HG02938 (cell line): Measurements from ENCODE around the gene BRAF.
A peak's percentile ranks its signal among the peaks of the same experiment; 100 is the strongest.
"Not testable (repeated sequence)": the region's sequence is repeated elsewhere in the genome, so short reads cannot be mapped to it uniquely, and the experiment has no call there.

Source experiments
- ATAC-seq: cut with Tn5 transposase; IDR thresholded peaks from one replicate; pipeline ENCODE4 v1.9.1; 2021; ENCODE audit warnings: mild to moderate bottlenecking, moderate library complexity; ENCODE audit not compliant: unreplicated experiment

Gene BRAF

DNA sequence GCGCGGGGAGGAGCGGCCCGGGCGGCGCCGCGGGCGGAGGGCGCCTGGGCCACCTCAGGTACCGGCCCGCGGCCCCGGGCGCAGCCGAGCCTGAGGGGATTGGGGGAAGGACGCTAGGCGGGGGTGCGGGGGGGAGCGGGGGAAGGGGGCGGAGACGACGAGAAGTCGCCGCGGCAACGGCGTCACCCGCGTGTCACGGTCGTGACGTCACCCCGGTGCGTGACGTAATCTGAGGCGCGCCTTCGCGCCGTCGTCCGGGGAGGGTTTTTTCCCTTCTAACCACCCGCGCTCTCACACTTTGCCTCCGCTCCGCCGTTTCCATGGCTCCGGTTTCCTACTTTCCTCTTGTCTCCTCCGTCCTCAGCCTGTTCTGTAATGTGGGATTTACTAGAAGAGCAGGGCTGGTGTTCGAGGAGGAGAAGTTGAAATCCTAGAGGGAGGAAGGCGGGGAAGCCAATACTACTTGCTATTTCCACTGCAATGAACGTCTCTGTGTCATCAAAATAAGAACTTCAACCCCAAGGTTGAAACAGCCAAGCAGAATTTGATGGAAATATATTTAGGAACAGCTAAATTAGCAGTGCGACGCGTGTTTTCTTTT is at the start of gene BRAF:
BRAF (minus strand) TSS at position 109 of the 601 bp plus-strand sequence. CDS start 226 bp downstream, outside the sequence.
- ATAC-seq, result peak; percentile 36

DNA sequence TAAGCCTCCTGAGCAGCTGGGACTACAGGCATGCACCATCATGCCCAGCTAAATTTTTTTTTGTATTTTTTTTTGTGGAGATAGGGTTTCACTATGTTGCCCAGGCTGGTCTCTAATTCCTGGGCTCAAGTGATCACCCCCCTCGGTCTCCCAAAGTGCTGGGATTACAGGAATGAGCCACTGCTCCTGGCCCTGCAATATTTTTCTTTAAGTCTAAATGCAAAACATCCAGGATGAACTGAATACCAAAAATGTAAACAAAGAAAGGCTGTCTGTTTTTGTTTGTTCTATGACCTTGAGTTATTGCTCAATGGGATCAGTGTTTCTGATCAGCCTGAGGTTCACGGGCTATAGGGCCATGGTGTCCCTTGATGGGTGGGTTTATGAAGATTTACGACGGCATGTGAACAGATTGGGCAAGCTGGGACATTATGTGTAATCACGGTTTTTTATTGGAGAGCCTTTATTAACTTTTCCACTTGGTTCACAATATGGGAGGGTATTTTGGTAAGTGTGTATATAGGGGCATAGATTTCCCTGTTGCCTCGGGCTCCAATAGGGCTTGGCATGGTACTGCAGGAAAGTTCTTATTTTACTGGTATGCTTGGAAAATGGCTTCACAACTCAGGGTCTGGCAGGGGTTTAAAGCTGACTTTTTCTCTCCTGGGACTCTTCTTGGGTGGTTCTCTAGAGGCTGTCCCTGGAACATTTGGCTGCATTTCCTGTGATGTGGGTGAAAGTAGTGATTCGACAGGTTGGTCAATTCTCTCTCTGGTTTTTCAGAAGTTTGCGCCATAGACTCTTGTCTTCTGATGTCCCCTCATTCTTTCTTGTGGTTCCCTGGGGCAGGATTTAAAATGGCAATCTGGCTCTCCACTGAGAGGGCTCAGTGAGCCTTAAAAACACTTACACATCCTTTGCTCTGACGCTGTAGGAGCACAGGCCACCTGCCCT is 48.4 kb upstream of the BRAF start:
- no peak for ATAC-seq

DNA sequence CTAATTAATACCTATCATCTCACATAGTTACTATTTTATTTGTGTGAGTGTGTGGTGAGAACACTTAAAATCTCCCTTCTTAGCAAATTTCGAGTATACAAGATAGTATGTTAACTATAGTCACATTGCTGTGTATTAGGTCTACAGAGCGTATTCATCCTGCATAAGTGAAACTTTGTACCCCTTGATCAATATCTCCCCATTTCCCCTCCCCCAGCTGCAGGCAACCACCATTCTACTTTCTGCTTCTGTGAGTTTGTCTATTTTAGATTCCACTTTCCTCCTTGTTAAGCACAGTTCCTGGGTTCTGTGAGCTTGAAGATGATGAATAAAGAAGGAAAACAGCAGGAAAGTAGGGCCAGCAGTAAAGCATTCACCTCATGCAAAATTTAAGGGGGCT is 47.6 kb upstream of the BRAF start:
- ATAC-seq, result no peak

DNA sequence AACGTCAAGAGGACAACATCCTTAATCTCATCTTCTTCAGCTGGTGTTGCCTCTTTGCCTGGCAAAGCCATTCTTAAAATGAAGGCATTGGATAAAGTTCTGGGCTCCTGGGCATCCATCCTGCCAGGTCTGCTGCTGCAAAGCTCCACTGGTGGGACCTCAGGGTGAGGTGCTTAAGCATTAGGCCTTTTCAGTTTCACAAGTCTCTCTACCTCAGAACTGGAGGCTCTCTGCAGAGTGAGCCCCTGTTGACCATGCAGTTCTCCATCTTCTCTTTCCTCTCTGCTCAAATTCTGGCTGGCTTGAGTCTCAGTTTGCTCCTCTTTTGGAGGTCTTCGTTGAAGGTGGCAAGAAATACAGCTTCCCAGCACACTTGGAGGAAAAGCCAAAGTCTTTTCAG is 42.7 kb upstream of the BRAF start:
- ATAC-seq, result no peak

DNA sequence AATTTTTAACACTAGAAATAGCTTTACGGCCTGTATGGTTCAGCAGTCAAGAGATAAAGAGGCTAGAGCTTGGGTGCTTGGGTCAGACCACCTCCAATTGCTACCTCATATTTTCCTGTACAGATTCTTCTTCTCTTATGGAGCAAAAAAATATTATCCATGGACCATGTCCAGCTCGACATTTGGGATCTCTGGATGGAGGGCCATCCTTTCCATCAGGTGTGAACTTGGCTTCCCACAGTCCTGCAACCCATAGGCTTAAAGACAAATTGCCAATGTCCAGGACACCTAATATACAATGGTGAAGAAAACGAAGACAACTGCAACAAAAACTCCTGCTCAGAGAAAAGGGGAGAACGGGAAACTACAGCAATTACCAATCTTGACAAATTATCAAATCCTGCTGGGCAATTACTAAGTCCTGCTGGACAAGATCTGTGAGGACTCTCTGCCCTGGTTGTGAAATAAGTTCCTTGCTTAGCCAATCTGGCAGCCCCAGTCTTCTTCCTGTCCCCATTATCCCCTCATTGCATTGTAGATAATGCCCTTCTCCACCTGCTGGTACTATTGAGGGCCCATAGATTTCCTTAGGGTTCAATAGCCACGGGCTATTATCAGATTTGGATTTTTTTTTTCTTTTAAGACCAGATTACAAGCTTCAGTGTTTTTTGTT is 42.0 kb upstream of the BRAF start:
- no peak for ATAC-seq

DNA sequence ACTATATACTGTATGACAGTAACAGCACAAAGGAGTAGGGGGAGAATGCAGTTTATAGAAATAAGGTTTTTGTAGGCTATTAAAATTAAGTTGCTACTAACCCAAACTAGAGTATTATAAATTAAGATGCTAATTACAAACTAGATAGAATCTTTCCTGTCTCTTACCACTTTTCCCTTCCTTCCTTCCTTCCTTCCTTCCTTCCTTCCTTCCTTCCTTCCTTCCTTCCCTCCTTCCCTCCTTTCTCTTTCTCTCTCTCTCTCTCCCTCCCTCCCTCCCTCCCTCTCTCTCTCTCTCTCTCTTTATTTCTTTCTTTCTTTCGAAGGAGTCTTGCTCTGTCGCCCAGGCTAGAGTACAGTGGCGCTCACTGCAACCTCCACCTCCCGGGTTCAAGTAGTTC is 36.4 kb upstream of the BRAF start:
- no peak for ATAC-seq

DNA sequence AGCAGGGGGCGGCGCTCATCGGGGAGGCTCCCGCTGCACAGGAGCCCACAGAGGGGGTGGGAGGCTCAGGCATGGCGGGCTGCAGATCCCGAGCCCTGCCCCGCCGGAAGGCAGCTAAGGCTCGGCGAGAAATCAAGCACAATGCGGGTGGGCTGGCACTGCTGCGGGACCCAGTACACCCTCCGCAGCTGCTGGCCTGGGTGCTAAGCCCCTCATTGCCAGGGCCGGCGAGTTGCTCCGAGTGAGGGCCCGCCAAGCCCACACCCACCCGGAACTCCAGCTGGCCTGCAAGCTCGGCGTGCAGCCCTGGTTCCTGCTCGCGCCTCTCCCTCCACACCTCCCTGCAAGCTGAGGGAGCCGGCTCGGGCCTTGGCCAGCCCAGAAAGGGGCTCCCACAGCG is 32.3 kb upstream of the BRAF start:
- not testable (repeated sequence) for ATAC-seq

DNA sequence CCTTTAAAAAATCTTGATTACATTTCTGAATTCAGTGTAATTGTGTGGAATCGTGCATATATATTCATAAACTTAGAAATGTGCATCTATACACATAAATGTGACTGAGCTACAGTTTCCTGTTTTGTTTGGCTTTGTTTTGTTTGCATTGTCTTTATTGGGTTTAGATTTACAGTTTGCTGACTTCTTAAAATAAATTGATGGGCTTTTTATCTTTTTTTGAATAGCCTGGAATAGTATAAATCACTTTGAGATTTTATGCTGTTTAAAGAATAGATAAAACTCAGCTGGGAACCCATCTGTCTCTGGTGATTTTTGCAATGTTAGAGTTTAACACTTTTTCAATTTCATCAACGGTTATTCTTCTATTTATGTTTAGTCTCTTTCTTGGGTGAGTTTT is 21.2 kb upstream of the BRAF start:
- no peak for ATAC-seq

DNA sequence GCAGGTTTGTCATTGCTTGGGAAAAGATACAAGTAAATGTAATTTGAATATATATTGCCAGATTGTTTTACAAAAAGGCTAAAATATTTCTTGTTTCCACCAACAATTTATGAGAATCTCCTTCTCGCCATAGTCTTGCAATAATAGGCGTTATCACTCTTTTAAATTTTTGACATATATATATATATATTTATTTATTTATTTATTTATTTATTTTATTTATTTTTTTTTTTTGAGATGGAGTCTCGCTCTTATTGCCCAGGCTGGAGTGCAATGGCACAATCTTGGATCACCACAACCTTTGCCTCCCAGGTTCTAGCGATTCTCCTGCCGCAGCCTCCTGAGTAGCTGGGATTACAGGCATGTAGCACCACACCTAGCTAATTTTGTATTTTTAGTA is 17.5 kb upstream of the BRAF start:
- not testable (repeated sequence) for ATAC-seq

DNA sequence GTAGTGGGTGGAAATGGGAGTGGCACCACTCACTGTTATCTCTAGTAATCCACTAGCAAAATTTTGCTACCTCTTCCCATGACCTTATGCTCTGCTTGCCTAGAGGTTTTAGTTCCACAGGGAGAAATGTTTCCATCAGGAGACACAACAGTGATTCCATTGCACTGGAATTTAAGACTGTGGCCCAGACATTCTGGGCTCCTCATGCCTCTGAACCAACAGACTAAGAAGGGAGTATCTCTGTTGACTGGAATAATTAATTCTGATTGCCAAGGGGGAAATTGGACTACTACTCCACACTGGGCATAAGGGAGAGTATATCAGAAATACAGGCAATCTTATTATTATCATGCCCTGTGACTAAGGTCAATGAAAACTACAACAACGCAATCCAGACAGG is 16.2 kb upstream of the BRAF start:
- no peak for ATAC-seq

DNA sequence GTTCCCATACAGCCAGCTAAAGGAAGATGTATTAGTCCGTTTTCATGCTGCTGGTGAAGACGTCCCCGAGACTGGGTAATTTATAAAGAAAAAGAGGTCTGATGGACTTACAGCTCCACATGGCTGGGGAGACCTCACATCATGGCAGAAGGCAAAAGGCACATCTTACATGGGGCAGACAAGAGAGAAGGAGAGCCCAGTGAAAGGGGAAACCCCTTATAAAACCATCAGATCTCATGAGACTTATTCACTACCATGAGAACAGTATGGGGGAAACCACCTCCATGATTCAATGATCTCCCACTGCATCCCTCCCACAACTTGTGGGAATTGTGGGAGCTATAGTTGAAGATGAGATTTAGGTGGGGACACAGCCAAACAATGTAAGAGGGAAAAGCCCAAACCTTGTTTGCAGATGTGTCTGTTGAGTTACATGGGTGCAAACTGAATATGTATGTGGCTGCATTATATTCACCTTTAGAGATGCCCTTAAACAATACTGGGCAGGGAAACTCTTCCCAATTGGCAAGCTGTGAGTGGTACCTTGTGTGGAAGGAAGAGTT is 13.1 kb upstream of the BRAF start:
- ATAC-seq, result no peak

DNA sequence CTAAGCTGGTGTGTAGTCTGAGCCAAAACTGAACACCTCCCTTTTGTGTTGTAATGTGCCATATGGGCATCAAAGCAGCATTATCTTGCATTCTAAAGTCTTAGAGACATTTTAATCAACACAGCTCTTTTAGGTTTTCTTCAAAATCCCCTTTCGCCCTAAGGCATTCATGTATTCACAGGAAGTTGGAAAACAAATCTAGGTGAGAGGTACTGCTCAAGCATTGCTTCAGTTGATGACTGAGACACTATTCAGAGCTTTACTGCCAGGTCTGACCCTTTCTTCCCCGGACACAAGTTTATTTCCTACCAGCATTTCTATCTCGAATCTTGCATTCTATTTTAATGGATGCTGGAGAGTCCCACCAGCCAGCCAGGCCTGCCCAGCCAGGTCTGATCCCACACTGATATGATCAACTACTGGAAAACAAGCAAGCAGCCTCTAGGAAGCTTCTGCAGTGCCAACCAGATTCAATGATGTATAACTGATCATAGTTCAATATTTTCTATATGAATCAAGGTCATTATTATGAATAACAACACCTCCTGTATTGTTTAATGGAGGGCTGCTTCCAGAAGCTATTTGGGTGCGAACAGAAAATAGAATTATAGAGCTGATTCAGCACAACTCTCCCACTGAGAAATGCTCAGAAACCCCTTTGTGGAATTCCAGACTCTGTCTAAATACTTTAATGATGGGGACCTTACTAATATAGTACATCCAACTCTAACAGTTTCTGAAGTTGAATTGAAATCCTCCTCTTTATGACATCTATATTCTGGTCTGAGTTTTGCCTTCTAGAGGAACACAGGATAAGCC is 4.0 kb upstream of the BRAF start:
- no peak for ATAC-seq

DNA sequence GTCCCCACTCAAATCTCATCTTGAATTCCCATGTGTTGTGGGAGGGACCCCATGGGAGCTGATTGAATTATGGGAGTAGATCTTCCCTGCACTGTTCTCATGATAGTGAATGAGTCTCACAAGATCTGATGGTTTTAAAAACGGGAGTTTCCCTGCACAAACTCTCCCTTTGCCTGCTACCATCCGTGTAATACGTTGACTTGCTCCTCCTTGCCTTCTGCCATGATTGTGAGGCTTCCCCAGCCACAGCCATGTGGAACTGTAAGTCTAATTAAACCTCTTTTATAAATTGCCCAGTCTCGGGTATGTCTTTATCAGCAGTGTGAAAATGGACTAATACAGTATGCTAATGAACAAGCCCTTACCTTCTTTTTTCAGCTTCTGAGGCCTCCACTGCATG is 3.2 kb upstream of the BRAF start:
- not testable (repeated sequence) for ATAC-seq

DNA sequence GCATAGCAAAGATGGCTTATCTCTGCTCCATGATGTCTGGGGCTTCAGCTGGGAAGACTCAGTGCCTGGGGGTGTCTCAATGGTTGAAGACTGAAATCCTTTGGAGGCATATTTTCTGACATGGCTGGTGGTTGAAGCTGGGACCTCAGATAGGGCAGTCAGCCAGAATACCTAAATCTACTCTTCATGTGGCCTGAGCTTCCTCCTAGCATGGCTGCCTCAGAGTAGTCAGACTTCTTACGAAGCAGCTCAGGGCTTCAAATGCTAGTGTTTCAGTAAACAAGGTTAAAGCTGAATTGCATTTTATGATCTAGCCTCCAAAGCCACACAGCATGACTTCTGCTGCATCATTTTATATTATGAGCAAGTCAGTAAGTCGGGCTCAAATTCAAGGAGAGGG is 2.6 kb upstream of the BRAF start:
- ATAC-seq, result no peak

DNA sequence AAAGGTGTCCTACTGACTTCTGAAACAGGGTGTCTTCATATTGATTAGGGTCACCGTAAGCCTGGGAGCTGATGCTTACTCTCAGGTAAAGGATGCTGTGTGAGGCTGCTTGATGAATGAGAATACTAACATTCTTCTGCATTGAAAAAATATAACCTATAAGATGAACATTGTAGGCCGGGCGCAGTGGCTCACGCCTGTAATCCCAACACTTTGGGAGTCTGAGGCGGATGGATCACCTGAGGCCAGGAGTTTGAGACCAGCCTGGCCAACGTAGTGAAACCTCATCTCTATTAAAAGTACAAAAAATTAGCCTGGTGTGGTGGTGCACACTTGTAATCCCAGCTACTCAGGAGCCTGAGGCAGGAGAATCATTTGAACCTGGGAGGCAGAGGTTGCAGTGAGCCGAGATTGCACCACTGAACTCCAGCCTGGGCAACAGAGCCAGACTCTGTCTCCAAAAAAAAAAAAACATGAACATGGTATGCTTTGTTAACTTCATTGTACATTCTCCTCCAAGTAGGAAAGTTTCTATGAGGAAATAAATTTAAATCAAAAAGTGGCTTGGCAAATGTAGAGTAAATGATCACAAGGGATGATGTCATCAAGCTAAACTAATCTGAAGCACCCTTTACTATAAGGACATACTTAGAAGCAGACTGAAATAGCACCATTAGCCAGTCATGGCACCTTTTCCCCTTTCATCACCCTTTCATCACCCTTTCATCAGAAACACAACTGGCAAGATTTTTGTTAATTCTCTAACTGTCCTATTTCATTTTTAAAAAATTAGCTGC is 1.5 kb upstream of the BRAF start:
- ATAC-seq, result no peak

DNA sequence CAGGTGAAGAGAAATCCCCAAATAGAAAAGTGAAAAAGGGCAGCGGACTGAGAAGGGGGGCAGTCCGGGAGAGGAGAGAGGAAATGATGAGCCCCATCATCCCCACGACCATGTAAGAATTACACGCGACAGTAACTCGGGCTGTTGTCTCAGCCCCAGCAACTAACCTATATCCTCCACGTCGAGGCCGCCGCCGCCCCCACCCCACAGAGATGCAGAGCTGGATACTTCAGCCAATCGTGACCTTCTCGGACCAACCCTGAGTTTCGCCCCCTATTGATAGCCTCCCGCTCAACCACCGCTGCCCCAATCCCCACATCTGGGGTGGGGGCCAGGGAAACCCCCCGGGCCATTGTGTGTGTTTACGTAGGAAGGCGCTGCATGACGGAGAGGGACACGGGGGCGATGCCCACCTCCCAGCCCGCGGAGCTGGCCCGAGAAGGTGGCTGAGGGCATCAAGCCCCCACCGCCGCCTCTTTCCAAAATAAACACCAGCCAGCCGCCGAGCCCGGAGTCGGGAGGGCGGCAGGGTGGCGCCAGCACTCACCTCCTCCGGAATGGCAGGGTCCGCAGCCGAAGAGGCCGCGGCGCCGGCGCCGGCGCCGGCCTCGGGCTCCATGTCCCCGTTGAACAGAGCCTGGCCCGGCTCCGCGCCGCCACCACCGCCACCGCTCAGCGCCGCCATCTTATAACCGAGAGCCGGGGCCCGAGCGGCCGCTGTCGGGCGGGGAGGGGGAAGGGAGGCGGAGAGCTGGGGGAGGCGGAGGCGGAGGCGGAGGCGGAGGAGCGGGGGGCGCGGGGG is 509 bp downstream of the BRAF start:
- ATAC-seq, result peak; percentile 88

DNA sequence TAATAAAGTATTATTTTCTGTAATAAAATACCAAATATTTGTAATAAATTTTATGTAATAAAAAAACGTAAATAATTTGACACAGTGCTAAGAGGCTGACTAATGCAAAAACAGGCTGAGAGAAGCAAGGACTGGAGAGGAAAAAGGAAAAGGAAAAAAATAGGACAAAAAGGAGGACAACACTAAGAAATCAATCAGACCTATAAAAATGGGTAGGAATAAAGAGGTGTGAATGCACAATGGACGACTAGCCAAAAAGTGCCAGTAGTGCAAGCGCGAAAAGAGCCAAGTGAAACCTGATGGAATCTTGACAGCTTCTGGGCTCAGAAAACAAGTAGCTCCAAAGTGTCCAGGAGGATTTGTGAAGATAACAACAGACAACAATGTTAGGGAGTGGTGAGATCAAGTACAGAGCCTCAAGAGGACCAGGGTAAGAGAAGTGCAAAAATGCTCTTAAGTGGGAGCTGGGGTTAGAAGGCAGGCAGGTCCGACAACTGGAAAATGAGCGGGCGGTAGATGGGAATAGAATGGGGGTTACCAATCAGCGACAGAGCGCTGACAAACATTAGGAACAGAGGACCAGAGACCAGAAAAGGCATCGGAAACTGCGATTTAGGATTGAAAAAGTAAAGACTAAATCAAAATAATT is 1.2 kb downstream of the BRAF start:
- peak; percentile 2 for ATAC-seq

DNA sequence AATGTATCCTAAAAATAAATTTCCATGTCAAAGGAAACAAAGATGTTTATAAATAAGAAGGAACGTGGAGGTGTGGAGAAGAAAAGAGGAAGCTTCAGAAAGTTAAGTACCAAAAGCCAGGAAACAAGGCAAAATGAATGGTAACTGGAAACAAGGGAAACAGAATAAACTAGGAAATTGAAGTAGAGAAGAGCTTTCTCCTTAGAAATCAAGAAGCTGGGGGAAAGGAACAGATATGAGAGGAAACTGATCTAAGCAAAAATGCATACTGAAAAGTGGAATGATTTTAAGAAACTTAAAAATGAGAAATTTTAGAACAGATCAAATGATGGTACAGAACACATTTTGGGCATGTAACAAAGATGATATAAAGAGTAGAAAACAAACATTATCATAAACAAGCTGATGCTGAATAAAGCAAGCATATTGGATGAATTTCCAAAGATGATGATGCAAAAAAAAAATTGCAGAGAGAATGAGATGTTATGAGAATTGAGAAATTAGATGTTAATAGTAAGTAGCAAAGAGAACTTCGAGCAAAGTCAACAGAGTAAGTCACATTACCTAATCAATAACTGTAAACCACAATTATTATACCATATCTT is 1.9 kb downstream of the BRAF start:
- ATAC-seq, result no peak
